Measurements from ENCODE around the gene DCP1A.

- TF ChIP-seq EZH2 (IDR thresholded peaks at IDR 0.05; ENCODE audit: borderline replicate concordance) (no peak), CTCF (IDR thresholded peaks at IDR 0.05; ENCODE audit: poor library complexity) (no peak)
Measured at GRCh38 chr3:53328746-53329145, 18.6 kb downstream of the DCP1A start.
